ENCODE results near the gene ARSG. TPM values are rescaled to one million over a fixed set of nuclear protein-coding genes. Genes with fewer than 3 reads are reported as not detected.
"Not testable (repeated sequence)": the region's sequence is repeated elsewhere in the genome, so short reads cannot be mapped to it uniquely, and the experiment has no call there.

ARSG gene
- total RNA-seq, 4 donors from 2014 or later: 6.1 to 8.9 (median 7.0) TPM

GRCh38 chr17:68413597-68414560 is 122.6 kb downstream of the ARSG start:
- H3K36me3 ChIP-seq; intact Hi-C loops (cut with DNase I); H3K27me3 ChIP-seq; H3K9me3 ChIP-seq; DNase-seq; H3K4me1 ChIP-seq: not testable (repeated sequence)
- peak overlapping the region; percentile 31 to 64 (median 47) for H3K4me3 ChIP-seq
- 8 to 9% methylated on average over 9 of the region's 34 CpGs for WGBS, 2 donors
- H3K27ac ChIP-seq: peak overlapping the region in 3 of 4 donors; percentile 34 to 56 (median 48)
- TF ChIP-seq, protein P1, sequence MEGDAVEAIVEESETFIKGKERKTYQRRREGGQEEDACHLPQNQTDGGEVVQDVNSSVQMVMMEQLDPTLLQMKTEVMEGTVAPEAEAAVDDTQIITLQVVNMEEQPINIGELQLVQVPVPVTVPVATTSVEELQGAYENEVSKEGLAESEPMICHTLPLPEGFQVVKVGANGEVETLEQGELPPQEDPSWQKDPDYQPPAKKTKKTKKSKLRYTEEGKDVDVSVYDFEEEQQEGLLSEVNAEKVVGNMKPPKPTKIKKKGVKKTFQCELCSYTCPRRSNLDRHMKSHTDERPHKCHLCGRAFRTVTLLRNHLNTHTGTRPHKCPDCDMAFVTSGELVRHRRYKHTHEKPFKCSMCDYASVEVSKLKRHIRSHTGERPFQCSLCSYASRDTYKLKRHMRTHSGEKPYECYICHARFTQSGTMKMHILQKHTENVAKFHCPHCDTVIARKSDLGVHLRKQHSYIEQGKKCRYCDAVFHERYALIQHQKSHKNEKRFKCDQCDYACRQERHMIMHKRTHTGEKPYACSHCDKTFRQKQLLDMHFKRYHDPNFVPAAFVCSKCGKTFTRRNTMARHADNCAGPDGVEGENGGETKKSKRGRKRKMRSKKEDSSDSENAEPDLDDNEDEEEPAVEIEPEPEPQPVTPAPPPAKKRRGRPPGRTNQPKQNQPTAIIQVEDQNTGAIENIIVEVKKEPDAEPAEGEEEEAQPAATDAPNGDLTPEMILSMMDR (IDR thresholded peaks at IDR 0.05): peak in 3 of 6 experiments; percentile 7 to 12 (median 11)

DNA sequence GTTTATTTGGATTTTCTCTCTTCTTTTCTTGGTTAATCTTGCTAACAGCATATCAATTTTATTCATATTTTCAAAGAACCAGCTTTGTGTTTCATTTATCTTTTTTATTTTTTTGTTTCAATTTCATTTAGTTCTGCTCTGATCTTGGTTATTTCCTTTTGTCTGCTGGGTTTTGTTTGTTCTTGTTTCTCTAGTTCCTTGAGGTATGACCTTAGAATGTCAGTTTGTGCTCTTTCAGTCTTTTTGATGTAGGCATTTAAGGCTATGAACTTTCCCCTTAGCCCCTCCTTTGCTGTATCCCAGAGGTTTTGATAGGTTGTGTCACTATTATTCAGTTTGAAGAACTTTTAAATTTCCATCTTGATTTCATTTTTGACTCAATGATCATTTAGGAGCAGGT is 123.6 kb downstream of the ARSG start:
- H3K4me1 ChIP-seq; intact Hi-C loops (cut with DNase I); H3K36me3 ChIP-seq; H3K9me3 ChIP-seq; H3K27ac ChIP-seq; DNase-seq; H3K27me3 ChIP-seq; H3K4me3 ChIP-seq: not testable (repeated sequence)

DNA sequence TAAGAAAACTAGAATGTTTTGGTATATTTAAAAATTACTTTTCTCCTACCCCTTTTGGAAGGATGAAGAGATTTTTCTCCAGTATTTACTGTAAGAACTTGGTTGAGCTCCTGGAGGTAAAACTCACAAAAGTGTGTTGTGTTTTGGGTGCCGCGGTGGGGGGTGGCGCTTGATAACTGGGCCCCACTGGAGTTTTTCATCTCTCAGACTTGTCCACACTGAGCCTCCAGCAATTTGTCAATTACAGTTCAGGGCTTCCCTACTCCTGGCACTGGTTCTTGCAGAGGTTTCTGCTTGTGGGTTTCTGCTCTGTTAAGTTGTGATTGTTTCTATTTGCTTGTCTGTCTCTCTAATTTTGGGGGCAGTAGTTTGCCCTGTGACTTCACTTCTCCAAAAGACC is 126.0 kb downstream of the ARSG start:
- Histone ChIP-seq H3K27ac (no peak overlapping the region), H3K9me3 (no peaks in the 10 kb centered on the region), H3K27me3 (no peaks in the 10 kb centered on the region), H3K4me1 (no peaks in the 10 kb centered on the region), H3K4me3 (no peak overlapping the region), H3K36me3 (peaks cover 0 to 34% (median 4%) of the 10 kb centered on the region in 3 donors)
- WGBS, 2 donors: 90 to 100% methylated on average over 3 of the region's 3 CpGs
- no peak for DNase-seq
- intact Hi-C loops (cut with DNase I): no loop called here
- TF ChIP-seq POLR2A (IDR thresholded peaks at IDR 0.05): no peak
- TF ChIP-seq, protein P1 (IDR thresholded peaks at IDR 0.05): no peak

GRCh38 chr17:68418876-68419275 is 127.6 kb downstream of the ARSG start:
- 59 to 68% methylated on average over 4 of the region's 4 CpGs for WGBS, 2 donors
- intact Hi-C loops (cut with DNase I): no loop called here
- peaks cover 0 to 49% (median 4%) of the 10 kb centered on the region in 3 donors for H3K36me3 ChIP-seq

GRCh38 chr17:68420065-68420464 is 128.8 kb downstream of the ARSG start:
- H3K4me3 ChIP-seq: no peak overlapping the region
- no peaks in the 10 kb centered on the region for H3K4me1 ChIP-seq
- intact Hi-C loops (cut with DNase I): no loop called here
- peaks cover 0 to 61% (median 4%) of the 10 kb centered on the region in 3 donors for H3K36me3 ChIP-seq
- H3K27me3 ChIP-seq: no peaks in the 10 kb centered on the region
- no peak for TF ChIP-seq POLR2A (IDR thresholded peaks at IDR 0.05)
- TF ChIP-seq, protein P1 (IDR thresholded peaks at IDR 0.05): no peak
- no peak for DNase-seq
- no peaks in the 10 kb centered on the region for H3K9me3 ChIP-seq
- 91 to 95% methylated on average over 14 of the region's 14 CpGs for WGBS, 2 donors
- no peak overlapping the region for H3K27ac ChIP-seq

More at GRCh38 chr17:68418876-68419275, 127.6 kb downstream of the ARSG start:
- DNase-seq: no peak
- no peak overlapping the region for H3K27ac ChIP-seq
- no peaks in the 10 kb centered on the region for H3K4me1 ChIP-seq
- no peak overlapping the region for H3K4me3 ChIP-seq
- TF ChIP-seq, protein P1 (IDR thresholded peaks at IDR 0.05): no peak
- no peak for TF ChIP-seq POLR2A (IDR thresholded peaks at IDR 0.05)
- no peaks in the 10 kb centered on the region for H3K27me3 ChIP-seq
- H3K9me3 ChIP-seq: no peaks in the 10 kb centered on the region
